HepG2 (cell line): ENCODE results near the gene ZIM2. TPM values are rescaled to one million over a fixed set of nuclear protein-coding genes. Genes with fewer than 3 reads are reported as not detected.
A peak's percentile ranks its signal among the peaks of the same experiment; 100 is the strongest.

Experiments
- ARID3A ChIP-seq: IDR thresholded peaks from 2 replicates; pipeline ENCODE4 v1.6.1; 2012; ENCODE audit warnings: low read depth, low read length, improper control_type of control experiment
- ARID4A ChIP-seq: sonication (generic); formaldehyde crosslinking; IDR thresholded peaks from 2 replicates; pipeline ENCODE4 v1.5.0; 2020; ENCODE audit warnings: mild to moderate bottlenecking, missing genetic modification reagents, borderline replicate concordance
- ATF1 ChIP-seq: IDR thresholded peaks from 2 replicates; pipeline ENCODE4 v1.6.1; 2016; ENCODE audit warnings: mild to moderate bottlenecking, control low read depth
- EHMT2 ChIP-seq: fragments of 200-600 bp; sonication (generic); IDR thresholded peaks from 2 replicates; pipeline ENCODE4 v1.7.0; 2017; ENCODE audit warnings: antibody characterized with exemption, low read depth, low read length, borderline replicate concordance
- ETV5 ChIP-seq: IDR thresholded peaks from 2 replicates; pipeline ENCODE4 v1.6.1; 2018; ENCODE audit warnings: missing biosample characterization, missing genetic modification reagents, inconsistent platforms, borderline replicate concordance
- HNRNPK ChIP-seq: fragments of 200-400 bp; formaldehyde crosslinking; IDR thresholded peaks from 2 replicates; pipeline ENCODE4 v1.6.1; 2018; ENCODE audit warnings: low read length, low read depth, moderate library complexity, mild to moderate bottlenecking; ENCODE audit not compliant: poor library complexity, severe bottlenecking
- IRF2 ChIP-seq: IDR thresholded peaks from 2 replicates; pipeline ENCODE4 v1.6.1; 2018; ENCODE audit warnings: missing genetic modification reagents, missing compliant biosample characterization
- LCORL ChIP-seq, 2 experiments: fragments of 450-650 bp in 1 of 2; sonication (generic) in 1 of 2; formaldehyde crosslinking in 1 of 2; IDR thresholded peaks; 2 replicates each; pipeline versions ENCODE4 v1.5.0 to v1.6.1; 2017 to 2020; ENCODE audit warnings: antibody characterized with exemption in 1 of 2, missing genetic modification reagents in 1 of 2
- MAF1 ChIP-seq: sonication (generic); formaldehyde crosslinking; IDR thresholded peaks from 2 replicates; pipeline ENCODE4 v1.5.0; 2020; ENCODE audit warnings: missing genetic modification reagents, borderline replicate concordance
- NR2C2 ChIP-seq: sonication (generic); formaldehyde crosslinking; IDR thresholded peaks from 2 replicates; pipeline ENCODE4 v1.4.0; 2020; ENCODE audit warnings: missing genetic modification reagents, mild to moderate bottlenecking, moderate library complexity, borderline replicate concordance
- NR2F2 ChIP-seq: IDR thresholded peaks from 2 replicates; pipeline ENCODE4 v1.6.1; 2012; ENCODE audit warnings: low read depth, inconsistent platforms, borderline replicate concordance
- RBFOX2 ChIP-seq: fragments of 200-400 bp; formaldehyde crosslinking; IDR thresholded peaks from 2 replicates; pipeline ENCODE4 v1.6.1; 2017; ENCODE audit warnings: low read depth, mild to moderate bottlenecking, low read length
- RNF219 ChIP-seq: sonication (generic); formaldehyde crosslinking; IDR thresholded peaks from 2 replicates; pipeline ENCODE4 v1.5.0; 2020; ENCODE audit warnings: mild to moderate bottlenecking, missing genetic modification reagents
- SNRNP70 ChIP-seq: fragments of 200-400 bp; formaldehyde crosslinking; IDR thresholded peaks from 2 replicates; pipeline ENCODE4 v1.6.1; 2017; ENCODE audit warnings: mild to moderate bottlenecking, low read depth, low read length, moderate library complexity
- SRSF9 ChIP-seq: fragments of 200-400 bp; formaldehyde crosslinking; IDR thresholded peaks from 2 replicates; pipeline ENCODE4 v1.6.1; 2018; ENCODE audit warnings: borderline replicate concordance, mild to moderate bottlenecking, low read depth, low read length; ENCODE audit not compliant: insufficient read depth, poor library complexity, severe bottlenecking
- TARDBP ChIP-seq: sonication (generic); formaldehyde crosslinking; IDR thresholded peaks from 2 replicates; pipeline ENCODE4 v1.8.0; 2022; ENCODE audit warnings: mild to moderate bottlenecking, missing genetic modification reagents
- TBP ChIP-seq: sonication (generic); formaldehyde crosslinking; IDR thresholded peaks from 2 replicates; pipeline ENCODE4 v1.5.0; 2020; ENCODE audit warnings: missing genetic modification reagents
- ZNF264 ChIP-seq: sonication (generic); formaldehyde crosslinking; IDR thresholded peaks from 2 replicates; pipeline ENCODE4 v1.4.0; 2020; ENCODE audit warnings: missing genetic modification reagents
- ZNF780A ChIP-seq: sonication (generic); formaldehyde crosslinking; IDR thresholded peaks from 2 replicates; pipeline ENCODE4 v1.8.0; 2022; ENCODE audit warnings: mild to moderate bottlenecking, missing genetic modification reagents, moderate library complexity
- polyA plus RNA-seq, 8 experiments: library from polyadenylated mRNA; depleted of rRNA in 3 of 8; stranded (reverse) in 7 of 8; unstranded in 1 of 8; fragments of >200 nt; fragmentation: Illumina TruSeq in 4 of 8; extraction: Trizol in 4 of 8; gene quantifications; 2 replicates each; pipeline versions ENCODE4 v1.2.1 to v1.2.3, GENCODE V29; 2011 to 2016; ENCODE audit warnings: low read depth in 4 of 8, missing spikeins in 1 of 8, mixed read lengths in 1 of 8; ENCODE audit not compliant: insufficient read depth in 1 of 8
- total RNA-seq, 5 experiments: library from RNA; depleted of rRNA; stranded (reverse); fragments of >200 nt; fragmentation: Illumina TruSeq; extraction: Trizol; gene quantifications; 2 replicates each; pipeline ENCODE4 v1.2.3, GENCODE V29; 2016; ENCODE audit warnings: low read depth in 1 of 5
- TF ChIP-seq, protein P1 (sequence below): sonication (generic); formaldehyde crosslinking; IDR thresholded peaks from 2 replicates; pipeline ENCODE4 v1.4.0; 2020; ENCODE audit warnings: missing genetic modification reagents

ZIM2 gene
- total and polyA plus RNA-seq, 2 of the 13 experiments (the other 11 are each of a cell fraction or from before 2014, with no cell fraction given): 7.2 to 10.3 TPM

DNA sequence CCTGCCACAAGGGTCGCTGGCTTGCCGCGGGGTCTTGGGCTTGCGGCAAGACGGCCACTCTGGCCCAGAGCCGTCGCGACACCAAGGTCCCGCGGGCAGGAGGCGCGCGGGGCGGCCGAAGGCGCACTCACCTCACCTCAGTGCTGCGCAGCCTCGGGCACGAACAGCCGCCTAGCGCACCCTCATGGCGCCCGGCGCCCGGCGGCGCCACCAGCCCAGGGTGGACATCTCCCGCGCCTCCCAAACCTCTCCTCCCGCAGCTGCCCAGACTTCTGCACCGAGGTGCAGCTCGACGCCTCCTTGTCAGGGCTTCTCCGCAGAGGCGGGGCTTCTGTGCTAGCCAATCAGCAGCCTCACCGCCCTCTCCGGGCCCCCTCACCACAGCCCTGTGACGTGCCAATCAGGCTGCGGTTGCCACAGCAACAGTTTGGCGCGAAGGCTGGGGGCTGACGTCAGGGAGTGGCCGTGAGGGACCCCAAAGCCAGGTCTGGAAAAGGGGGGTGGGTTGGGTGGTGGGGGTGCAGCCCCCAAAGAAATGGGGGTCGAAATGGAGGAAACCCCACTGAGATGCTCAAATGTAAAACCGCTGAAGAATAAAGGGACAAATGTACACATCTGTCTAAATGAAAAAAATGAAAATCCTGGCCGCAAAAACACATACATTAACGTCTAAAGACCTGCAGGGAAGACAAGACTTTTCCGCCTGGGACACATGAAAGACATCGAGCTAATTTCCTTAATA, at the start of gene ZIM2, which contains the start of gene PEG3 (continued):
- TF ChIP-seq RBFOX2: peak; percentile 100
- no peak for TF ChIP-seq IRF2 (CRISPR knock-in tag)
- 0 out of 2 replicates have a peak, but pooled peaks have one; percentile 56 for TF ChIP-seq TARDBP (CRISPR knock-in tag)
- no peak for TF ChIP-seq SNRNP70
- TF ChIP-seq TBP (CRISPR knock-in tag): no peak
- TF ChIP-seq ATF1: peak; percentile 81
- no peak for TF ChIP-seq NR2C2 (CRISPR knock-in tag)
- TF ChIP-seq ZNF780A (CRISPR knock-in tag): no peak
- TF ChIP-seq SRSF9: no peak
- TF ChIP-seq ZNF264 (CRISPR knock-in tag): no peak
- TF ChIP-seq, protein P1, sequence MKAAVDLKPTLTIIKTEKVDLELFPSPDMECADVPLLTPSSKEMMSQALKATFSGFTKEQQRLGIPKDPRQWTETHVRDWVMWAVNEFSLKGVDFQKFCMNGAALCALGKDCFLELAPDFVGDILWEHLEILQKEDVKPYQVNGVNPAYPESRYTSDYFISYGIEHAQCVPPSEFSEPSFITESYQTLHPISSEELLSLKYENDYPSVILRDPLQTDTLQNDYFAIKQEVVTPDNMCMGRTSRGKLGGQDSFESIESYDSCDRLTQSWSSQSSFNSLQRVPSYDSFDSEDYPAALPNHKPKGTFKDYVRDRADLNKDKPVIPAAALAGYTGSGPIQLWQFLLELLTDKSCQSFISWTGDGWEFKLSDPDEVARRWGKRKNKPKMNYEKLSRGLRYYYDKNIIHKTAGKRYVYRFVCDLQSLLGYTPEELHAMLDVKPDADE (CRISPR knock-in tag): no peak
- no peak for TF ChIP-seq EHMT2
- TF ChIP-seq HNRNPK: peak; percentile 34
- no peak for TF ChIP-seq LCORL (IDR thresholded peaks at IDR 0.05)
- TF ChIP-seq LCORL (CRISPR knock-in tag; IDR thresholded peaks at IDR 0.05): no peak
- no peak for TF ChIP-seq RNF219 (CRISPR knock-in tag)
- no peak for TF ChIP-seq ETV5 (CRISPR knock-in tag)
- no peak for TF ChIP-seq NR2F2
- no peak for TF ChIP-seq ARID3A
- TF ChIP-seq ARID4A (CRISPR knock-in tag): peak; percentile 60
- TF ChIP-seq MAF1 (CRISPR knock-in tag): no peak
